Mesodermal cell (in vitro differentiated cells): Measurements from ENCODE around the gene KIF18B. TPM values are rescaled to one million over a fixed set of nuclear protein-coding genes. Genes with fewer than 3 reads are reported as not detected.

Source experiments
- H3K27ac ChIP-seq: 2 replicates; pipeline ENCODE4 v1.7.0; 2013; ENCODE audit warnings: mild to moderate bottlenecking, low read depth, low read length, moderate library complexity; ENCODE audit not compliant: severe bottlenecking
- H3K36me3 ChIP-seq: 2 replicates; pipeline ENCODE4 v1.7.1; 2013; ENCODE audit warnings: mild to moderate bottlenecking, low read length, moderate library complexity; ENCODE audit not compliant: control insufficient read depth, insufficient read depth
- H3K4me1 ChIP-seq: one replicate; pipeline ENCODE4 v1.7.1; 2013; ENCODE audit warnings: mild to moderate bottlenecking, low read length; ENCODE audit not compliant: insufficient read depth, control insufficient read depth, poor library complexity, severe bottlenecking
- H3K4me3 ChIP-seq: 2 replicates; pipeline ENCODE4 v1.7.0; 2013; ENCODE audit warnings: low read length, control low read depth, mild to moderate bottlenecking; ENCODE audit not compliant: insufficient read depth, poor library complexity, severe bottlenecking; ENCODE audit errors: extremely low read depth
- H3K9me3 ChIP-seq: 2 replicates; pipeline ENCODE4 v1.7.1; 2013; ENCODE audit warnings: mild to moderate bottlenecking, low read length, moderate library complexity; ENCODE audit not compliant: control insufficient read depth
- WGBS, 2 experiments: methylation state at CpG; one replicate each; pipeline ENCODE4 v1.1.5; 2013; ENCODE audit warnings: missing lambda C conversion rate in 2 of 2; ENCODE audit not compliant: insufficient coverage in 2 of 2; 5-methylcytosine and 5-hydroxymethylcytosine counted together
- polyA plus RNA-seq, 2 experiments: library from polyadenylated mRNA; stranded (reverse); fragments of 50-300 nt; gene quantifications; one replicate each; pipeline ENCODE4 v1.2.3, GENCODE V29; 2013

KIF18B gene
- 18.7 TPM for polyA plus RNA-seq (2013, experiment 1 of 2)
- polyA plus RNA-seq (2013, experiment 2 of 2) = 19.9 TPM

DNA sequence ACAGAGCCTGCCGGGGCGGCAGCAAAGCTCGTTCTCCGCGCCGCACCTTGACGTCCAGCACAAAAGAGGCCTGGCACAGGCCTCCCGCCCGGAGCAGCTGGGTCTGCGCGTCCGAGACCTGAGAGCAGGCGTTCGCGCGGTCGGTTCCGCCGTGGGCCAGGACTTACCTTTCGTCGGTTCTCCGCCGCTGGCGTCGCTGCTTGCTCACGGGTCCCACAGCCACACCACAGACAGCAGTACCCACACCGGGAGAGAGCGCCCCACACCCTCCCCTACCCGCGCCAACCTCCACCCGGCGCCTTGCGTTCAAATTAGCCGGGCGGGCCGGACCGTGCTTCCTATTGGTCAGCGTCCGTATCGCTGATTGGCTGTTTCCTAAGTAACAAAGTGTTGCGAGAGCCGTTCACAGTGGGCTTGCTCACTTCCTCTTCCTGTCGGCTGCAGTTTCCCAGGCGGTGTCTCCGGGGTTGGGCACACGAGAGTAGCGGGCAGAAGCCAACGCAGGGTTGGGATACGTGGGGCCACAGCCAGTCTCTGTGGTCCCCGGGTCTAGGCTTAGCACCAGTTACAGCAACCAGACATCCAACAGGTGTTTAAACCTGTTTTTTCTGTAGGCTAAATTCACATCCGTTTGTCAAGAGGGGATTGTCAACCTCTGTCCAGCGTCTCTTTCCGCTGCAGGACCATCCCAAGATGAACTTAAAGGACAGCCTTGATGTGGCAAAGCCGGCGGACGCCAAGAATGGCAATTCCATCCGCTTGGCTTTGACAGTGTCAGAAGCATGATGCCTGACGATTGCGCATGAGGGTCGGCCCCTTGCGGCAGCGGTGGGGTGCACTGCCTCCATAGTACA is at the start of gene KIF18B:
TSS of gene KIF18B (minus strand) at position 313 of the 854 bp plus-strand sequence. CDS start 11,429 bp downstream, outside the sequence.
- peak within 1 kb of the TSS; percentile 62 for H3K27ac ChIP-seq
- H3K9me3 ChIP-seq = no peaks in the 10 kb centered on the region
- H3K4me1 ChIP-seq = peaks cover 3% of the 10 kb centered on the region
- WGBS, 2 experiments = 8 to 14% methylated on average over 49 to 55 of the region's 62 CpGs
- H3K4me3 ChIP-seq = peak within 1 kb of the TSS; percentile 86
- peaks cover 27% of the 10 kb centered on the region for H3K36me3 ChIP-seq

DNA sequence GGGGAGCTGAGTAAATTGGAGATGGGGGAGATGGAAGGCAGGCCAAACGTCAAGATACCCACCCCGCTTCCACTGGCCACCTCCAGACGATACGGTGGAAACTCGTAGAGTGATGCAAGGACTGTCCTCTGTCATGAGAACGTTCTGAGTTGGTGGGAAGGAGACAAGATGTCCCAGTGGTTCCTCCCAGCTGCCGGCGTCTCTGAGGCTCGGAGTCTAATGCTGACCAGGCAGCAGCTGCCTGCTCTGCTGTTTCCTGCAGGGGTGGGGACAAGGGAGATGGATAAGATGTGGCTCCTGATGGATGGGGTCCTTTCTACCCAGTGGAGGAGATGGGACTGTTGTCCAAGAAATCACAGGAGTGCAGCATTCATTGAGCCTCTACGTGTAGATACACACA is 48.7 kb upstream of the KIF18B start:
- no peak overlapping the region for H3K27ac ChIP-seq
- no peaks in the 10 kb centered on the region for H3K4me1 ChIP-seq
- 91 to 92% methylated on average over 6 to 9 of the region's 10 CpGs for WGBS, 2 experiments
- H3K9me3 ChIP-seq = peaks cover 11% of the 10 kb centered on the region
- H3K4me3 ChIP-seq = no peak overlapping the region
- no peaks in the 10 kb centered on the region for H3K36me3 ChIP-seq

DNA sequence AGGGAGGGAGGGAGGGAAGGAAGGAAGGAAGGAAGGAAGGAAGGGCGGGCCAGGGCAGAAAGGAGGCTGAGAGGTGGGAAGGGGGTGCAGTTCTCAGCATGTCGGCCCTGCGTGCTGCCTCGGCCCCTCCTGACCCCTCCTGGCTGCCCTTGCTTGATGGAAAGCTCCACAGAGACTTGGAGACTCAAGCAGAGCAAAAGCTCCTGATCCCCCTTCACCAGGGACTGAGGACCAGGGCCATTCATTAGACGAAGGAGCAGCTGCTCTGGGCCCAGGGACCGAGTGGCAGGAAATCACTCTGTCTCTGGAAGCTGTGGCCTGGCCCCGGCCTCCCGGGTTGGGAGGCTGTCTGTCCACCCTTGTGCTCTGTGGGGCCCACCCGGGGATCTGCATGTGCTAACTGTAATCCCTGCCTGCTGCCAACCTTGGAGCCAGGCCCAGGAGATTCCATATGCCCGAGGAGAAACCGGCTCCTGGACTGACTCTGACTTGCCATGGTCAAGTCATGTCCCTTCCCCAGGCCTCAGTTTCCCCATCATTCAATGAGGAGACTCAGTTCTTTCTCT is 47.9 kb upstream of the KIF18B start:
- no peak overlapping the region for H3K27ac ChIP-seq
- H3K36me3 ChIP-seq = no peaks in the 10 kb centered on the region
- 76 to 86% methylated on average over 8 to 11 of the region's 11 CpGs for WGBS, 2 experiments
- peaks cover 11% of the 10 kb centered on the region for H3K9me3 ChIP-seq
- H3K4me1 ChIP-seq = peaks cover 3% of the 10 kb centered on the region
- no peak overlapping the region for H3K4me3 ChIP-seq

DNA sequence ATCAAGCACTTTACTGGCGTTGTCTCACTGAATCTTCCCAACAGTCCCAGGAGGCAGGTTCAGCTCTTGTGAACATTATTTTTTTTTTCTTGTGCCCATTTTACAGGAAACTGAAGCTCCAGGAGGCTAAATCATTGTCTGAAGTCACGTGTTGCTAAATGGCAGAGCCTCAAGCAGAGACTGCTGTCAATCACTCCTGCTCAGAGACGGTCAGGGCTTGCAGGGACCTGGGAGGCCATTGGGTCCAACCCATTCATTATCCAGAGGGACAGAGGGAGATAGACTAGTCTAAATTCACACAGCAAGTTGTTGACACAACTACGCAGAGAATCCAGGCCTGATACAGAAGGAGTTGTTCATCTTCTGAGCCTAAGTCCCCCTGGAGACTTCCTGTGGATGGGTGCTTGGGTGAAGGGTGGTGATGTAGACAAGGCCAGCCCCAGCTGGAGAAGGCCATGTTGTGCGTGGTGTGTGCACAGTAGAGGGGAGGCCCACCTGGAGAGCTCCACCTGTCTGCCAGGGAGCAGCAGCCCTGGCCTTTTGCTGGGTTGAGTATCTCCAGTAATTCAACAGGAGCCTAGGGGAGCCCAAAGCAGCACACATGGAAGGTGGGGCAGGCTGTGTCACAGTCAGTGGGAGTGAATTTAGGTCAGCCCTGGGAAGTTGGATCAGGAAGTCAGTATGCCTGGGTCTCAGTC is 44.8 kb upstream of the KIF18B start:
- no peak overlapping the region for H3K4me3 ChIP-seq
- no peaks in the 10 kb centered on the region for H3K36me3 ChIP-seq
- peaks cover 4% of the 10 kb centered on the region for H3K4me1 ChIP-seq
- H3K9me3 ChIP-seq = no peaks in the 10 kb centered on the region
- 84 to 95% methylated on average over 3 to 4 of the region's 5 CpGs for WGBS, 2 experiments
- H3K27ac ChIP-seq = no peak overlapping the region

DNA sequence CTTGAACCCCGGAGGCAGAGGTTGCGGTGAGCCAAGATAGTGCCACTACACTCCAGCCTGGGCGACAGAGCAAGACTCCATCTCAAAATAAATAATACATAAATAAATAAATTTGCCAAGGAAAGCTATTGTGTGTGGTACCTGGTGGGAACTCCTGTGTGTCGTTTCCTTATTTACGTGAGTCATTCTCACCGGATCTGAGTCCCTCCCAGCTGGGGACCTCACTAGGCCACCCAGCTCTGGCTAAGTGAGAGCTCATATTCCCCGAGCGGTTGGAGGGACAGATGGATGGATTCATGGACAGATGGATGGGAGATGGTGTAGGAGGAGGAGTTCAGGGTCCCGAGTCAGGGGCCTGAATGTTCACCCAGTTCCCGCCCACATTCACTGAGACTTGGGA is 43.4 kb upstream of the KIF18B start:
- no peaks in the 10 kb centered on the region for H3K36me3 ChIP-seq
- WGBS, 2 experiments = 70 to 82% methylated on average over 6 to 7 of the region's 10 CpGs
- no peaks in the 10 kb centered on the region for H3K9me3 ChIP-seq
- H3K4me3 ChIP-seq = no peak overlapping the region
- no peak overlapping the region for H3K27ac ChIP-seq
- peaks cover 8% of the 10 kb centered on the region for H3K4me1 ChIP-seq

DNA sequence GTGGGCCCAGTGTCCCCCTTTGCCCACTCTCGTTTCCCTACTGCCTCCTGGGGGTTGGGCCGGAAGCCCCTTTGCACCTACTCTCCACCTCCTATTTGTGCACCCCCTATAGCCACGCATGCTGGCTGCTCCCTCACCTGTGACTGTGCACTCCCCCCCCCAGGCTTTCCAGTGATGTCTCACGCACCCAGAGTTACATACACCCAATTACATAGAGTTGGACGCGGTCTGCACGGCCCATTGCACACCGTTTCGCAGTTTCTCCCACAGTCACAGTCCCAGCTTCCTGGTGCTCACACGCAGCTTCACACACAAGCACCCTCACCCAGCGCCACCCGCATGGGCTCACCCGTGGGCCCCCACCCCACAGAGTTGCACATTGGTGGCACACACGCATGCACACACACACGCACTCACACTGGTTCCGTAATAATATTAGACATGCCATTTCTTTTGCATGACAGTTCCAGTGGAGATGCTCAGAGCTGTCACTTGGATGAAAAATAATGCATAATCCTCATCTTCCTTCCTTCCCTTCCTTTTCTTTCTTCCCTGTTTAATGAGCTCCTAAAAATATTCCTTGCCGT is 42.1 kb upstream of the KIF18B start:
- no peak overlapping the region for H3K4me3 ChIP-seq
- WGBS, 2 experiments = 93 to 97% methylated on average over 10 to 14 of the region's 17 CpGs
- H3K4me1 ChIP-seq = peaks cover 8% of the 10 kb centered on the region
- H3K36me3 ChIP-seq = no peaks in the 10 kb centered on the region
- H3K27ac ChIP-seq = no peak overlapping the region
- H3K9me3 ChIP-seq = no peaks in the 10 kb centered on the region

DNA sequence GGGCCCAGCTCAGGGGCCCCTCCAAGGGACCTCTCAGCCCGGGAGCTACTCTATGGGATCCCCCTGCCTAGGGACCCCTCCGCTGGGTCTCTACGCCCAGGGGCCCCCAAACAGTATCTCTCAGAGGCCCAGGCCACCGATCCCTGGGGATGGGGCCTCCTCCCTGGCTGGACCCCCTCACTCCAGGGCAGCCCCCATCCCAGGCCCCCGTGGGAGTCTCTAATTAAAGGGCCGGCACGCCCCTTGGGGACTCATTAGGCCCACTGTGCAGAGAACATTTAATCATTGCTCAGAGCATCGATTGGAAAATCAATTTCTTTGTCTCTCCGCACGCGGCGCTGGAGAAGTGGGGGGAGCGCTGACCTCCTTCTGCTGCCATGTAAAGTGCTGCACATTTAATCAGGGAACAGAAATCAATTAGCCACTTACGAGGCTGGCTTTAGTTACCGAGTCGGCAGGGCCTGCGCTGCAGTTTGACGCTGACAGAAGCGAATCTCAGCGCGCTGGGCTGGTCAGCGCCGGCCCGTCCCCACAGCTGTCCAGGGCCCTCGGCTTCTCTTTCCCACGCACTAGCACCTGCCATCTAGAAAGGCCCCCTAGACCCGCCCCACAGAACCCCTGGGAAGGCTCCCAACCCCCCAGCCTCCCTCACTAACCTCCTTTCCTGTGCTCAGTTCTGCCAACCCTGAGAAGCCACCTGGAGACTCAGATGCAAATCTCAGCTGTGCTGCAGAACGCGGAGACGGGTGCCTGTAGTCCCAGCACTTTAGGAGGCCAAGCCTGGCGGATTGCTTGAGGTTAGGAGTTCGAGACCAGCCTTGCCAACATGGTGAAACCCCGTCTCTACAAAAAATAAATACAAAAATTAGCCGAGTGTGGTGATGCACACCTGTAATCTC is 40.7 kb upstream of the KIF18B start:
- Histone ChIP-seq H3K9me3 (no peaks in the 10 kb centered on the region), H3K4me1 (peaks cover 8% of the 10 kb centered on the region), H3K27ac (no peak overlapping the region), H3K4me3 (no peak overlapping the region), H3K36me3 (no peaks in the 10 kb centered on the region)
- 66 to 78% methylated on average over 29 to 34 of the region's 34 CpGs for WGBS, 2 experiments

DNA sequence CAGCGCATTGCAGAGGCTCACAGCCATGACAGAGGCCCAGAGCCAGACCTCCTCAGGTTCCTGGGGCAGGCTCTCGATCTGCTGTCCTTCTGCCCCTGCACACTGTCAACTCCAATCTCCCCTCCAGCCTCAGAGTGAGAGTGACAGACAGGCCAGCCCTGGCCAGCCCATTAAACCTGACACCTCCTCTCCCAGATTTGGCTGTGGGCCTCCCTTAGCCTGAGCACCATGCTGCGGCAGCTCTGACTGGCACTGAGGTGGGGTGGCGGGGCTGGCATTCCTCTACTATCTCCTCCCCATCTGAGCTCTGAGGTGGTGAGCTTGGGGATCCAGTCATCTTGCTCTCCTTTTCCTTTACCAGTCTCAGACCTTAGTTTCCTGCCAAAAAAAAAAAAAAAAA is 36.0 kb upstream of the KIF18B start:
- H3K27ac ChIP-seq = no peak overlapping the region
- H3K4me1 ChIP-seq = peaks cover 8% of the 10 kb centered on the region
- no peaks in the 10 kb centered on the region for H3K9me3 ChIP-seq
- H3K4me3 ChIP-seq = no peak overlapping the region
- 63 to 79% methylated on average over 2 of the region's 4 CpGs for WGBS, 2 experiments
- no peaks in the 10 kb centered on the region for H3K36me3 ChIP-seq

DNA sequence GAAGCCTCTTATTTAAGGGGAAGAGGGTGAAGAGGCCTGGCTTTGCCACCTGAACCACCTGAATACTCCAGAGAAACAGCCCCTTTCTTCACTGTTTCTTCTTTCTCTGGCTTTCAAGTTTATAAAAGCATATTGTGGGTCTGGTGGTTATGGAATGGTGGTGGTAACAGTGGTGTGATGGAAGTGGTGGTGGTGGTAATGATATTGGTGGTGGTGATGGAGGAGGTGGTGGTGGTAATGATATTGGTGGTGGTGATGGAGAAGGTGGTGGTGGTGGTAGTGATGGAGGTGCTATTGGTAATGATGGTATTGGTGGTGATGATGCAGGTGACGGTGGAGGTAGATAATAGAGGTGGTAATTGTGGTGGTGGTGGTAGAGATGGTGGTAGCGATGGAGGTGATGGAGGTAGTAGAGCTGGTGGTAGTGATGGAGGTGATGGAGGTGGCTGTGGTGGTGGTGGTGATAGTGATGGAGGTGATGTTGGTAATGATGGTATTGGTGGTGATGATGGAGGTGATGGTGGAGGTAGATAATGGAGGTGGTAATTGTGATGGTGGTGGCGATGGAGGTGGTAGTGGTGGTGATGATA is 34.6 kb upstream of the KIF18B start:
- no peaks in the 10 kb centered on the region for H3K9me3 ChIP-seq
- 93 to 97% methylated on average over 2 to 3 of the region's 3 CpGs for WGBS, 2 experiments

More for the DNA sequence above, 34.6 kb upstream of the KIF18B start:
- no peaks in the 10 kb centered on the region for H3K36me3 ChIP-seq
- H3K4me3 ChIP-seq = no peak overlapping the region
- H3K4me1 ChIP-seq = peaks cover 17% of the 10 kb centered on the region
- no peak overlapping the region for H3K27ac ChIP-seq
